NB4 (cell line): ENCODE data around the gene RPS6KA4.

ENCODE experiments used
- MYC ChIP-seq: IDR thresholded peaks from 2 replicates; pipeline ENCODE4 v1.6.1; 2011; ENCODE audit warnings: low read depth, low read length
- POLR2A ChIP-seq: IDR thresholded peaks from 2 replicates; pipeline ENCODE4 v1.6.1; 2011; ENCODE audit warnings: mild to moderate bottlenecking; ENCODE audit not compliant: insufficient read length; ENCODE audit errors: extremely low read depth
- TF ChIP-seq, protein P1 (sequence below): IDR thresholded peaks from one replicate; pipeline ENCODE4 v1.5.1; 2012; ENCODE audit warnings: low read depth, low read length
- TF ChIP-seq, protein P2 (sequence below): IDR thresholded peaks from 2 replicates; pipeline ENCODE4 v1.6.1; 2011; ENCODE audit warnings: low read depth, low read length

DNA sequence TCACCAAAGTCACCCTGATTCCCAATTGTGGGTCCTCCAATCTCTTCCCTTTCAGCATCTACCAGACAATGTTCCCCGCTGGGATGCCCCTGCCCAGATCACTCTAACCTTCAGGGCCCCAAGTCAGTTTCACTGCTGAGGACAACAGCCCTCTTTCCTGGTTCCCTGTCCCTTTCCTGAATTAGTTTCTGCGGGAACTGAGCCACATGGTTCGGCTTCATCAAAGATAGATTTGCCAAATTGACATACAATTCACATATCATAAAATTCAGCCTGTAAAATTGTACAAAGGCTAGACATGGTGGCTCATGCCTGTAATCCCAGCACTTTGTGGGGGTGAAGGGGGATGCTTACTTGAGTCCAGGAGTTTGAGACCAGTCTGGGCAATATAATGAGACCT, 31.0 kb upstream of the RPS6KA4 start:
- TF ChIP-seq POLR2A (no peak), MYC (no peak)
- TF ChIP-seq, protein P1, sequence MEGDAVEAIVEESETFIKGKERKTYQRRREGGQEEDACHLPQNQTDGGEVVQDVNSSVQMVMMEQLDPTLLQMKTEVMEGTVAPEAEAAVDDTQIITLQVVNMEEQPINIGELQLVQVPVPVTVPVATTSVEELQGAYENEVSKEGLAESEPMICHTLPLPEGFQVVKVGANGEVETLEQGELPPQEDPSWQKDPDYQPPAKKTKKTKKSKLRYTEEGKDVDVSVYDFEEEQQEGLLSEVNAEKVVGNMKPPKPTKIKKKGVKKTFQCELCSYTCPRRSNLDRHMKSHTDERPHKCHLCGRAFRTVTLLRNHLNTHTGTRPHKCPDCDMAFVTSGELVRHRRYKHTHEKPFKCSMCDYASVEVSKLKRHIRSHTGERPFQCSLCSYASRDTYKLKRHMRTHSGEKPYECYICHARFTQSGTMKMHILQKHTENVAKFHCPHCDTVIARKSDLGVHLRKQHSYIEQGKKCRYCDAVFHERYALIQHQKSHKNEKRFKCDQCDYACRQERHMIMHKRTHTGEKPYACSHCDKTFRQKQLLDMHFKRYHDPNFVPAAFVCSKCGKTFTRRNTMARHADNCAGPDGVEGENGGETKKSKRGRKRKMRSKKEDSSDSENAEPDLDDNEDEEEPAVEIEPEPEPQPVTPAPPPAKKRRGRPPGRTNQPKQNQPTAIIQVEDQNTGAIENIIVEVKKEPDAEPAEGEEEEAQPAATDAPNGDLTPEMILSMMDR, result no peak
- TF ChIP-seq, protein P2, sequence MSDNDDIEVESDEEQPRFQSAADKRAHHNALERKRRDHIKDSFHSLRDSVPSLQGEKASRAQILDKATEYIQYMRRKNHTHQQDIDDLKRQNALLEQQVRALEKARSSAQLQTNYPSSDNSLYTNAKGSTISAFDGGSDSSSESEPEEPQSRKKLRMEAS, result no peak
